Breast epithelium (tissue), 4 donors: Measurements from ENCODE around the gene NPIPB2. TPM values are rescaled to one million over a fixed set of nuclear protein-coding genes. Genes with fewer than 3 reads are reported as not detected.
"Not testable (repeated sequence)": the region's sequence is repeated elsewhere in the genome, so short reads cannot be mapped to it uniquely, and the experiment has no call there.

Source experiments
- DNase-seq, 2 donors: peaks; one replicate each; pipeline ENCODE4 v3.0.0-alpha.2; 2019; ENCODE audit warnings: low spot score in 2 of 2
- H3K27ac ChIP-seq, 2 donors: fragments of 200-600 bp; sonication (generic) in 1 of 2; one replicate each; pipeline ENCODE4 v1.5.1; 2016 to 2019; ENCODE audit warnings: mild to moderate bottlenecking in 1 of 2
- H3K27me3 ChIP-seq, 2 donors: fragments of 200-600 bp; sonication (generic) in 1 of 2; one replicate each; pipeline versions ENCODE4 v1.5.1 to v1.6.0; 2017 to 2019; ENCODE audit warnings: control low read depth in 1 of 2, mild to moderate bottlenecking in 1 of 2
- H3K36me3 ChIP-seq: fragments of 200-600 bp; one replicate; pipeline ENCODE4 v1.5.1; 2019
- H3K4me1 ChIP-seq, 2 donors: fragments of 200-600 bp; sonication (generic); one replicate each; pipeline ENCODE4 v1.5.1; 2016 to 2019; ENCODE audit warnings: control low read depth in 1 of 2
- H3K4me3 ChIP-seq, 3 donors: fragments of 200-600 bp; sonication (generic); 1 replicate in 2 of 3; 2 replicates in 1 of 3; pipeline ENCODE4 v1.5.1; 2016 to 2019; ENCODE audit warnings: mild to moderate bottlenecking in 3 of 3, moderate library complexity in 2 of 3
- H3K9me3 ChIP-seq, 2 donors: fragments of 200-600 bp; sonication (generic) in 1 of 2; one replicate each; pipeline ENCODE4 v1.5.1; 2016 to 2019; ENCODE audit warnings: control low read depth in 1 of 2
- CTCF ChIP-seq, 3 donors: fragments of 450-650 bp; IDR thresholded peaks; one replicate each; pipeline ENCODE4 v1.5.1; 2016 to 2017; ENCODE audit warnings: antibody characterized with exemption in 3 of 3, mild to moderate bottlenecking in 3 of 3, moderate library complexity in 3 of 3
- POLR2A ChIP-seq: fragments of 450-650 bp; IDR thresholded peaks from one replicate; pipeline ENCODE4 v1.6.1; 2016; ENCODE audit warnings: antibody characterized with exemption, mild to moderate bottlenecking, moderate library complexity
- POLR2AphosphoS5 ChIP-seq, 3 donors: sonication (generic); formaldehyde crosslinking; IDR thresholded peaks; one replicate each; pipeline ENCODE4 v1.6.1; 2017; ENCODE audit warnings: antibody characterized with exemption in 3 of 3
- intact Hi-C: fragments of 100-400 bp; cut with DNase I; formaldehyde crosslinking; loops from one replicate; pipeline ENCODE4 v1.15.1; 2023; ENCODE audit warnings: low total_unique reads
- total RNA-seq, 3 donors: library from RNA; depleted of rRNA; stranded (reverse); fragments of >200 nt; gene quantifications; one replicate each; pipeline ENCODE4 v1.1.0, GENCODE V29; 2016

Gene NPIPB2
- total RNA-seq, 3 donors from 2014 or later: 14.8 to 23.9 (median 20.3) TPM

DNA sequence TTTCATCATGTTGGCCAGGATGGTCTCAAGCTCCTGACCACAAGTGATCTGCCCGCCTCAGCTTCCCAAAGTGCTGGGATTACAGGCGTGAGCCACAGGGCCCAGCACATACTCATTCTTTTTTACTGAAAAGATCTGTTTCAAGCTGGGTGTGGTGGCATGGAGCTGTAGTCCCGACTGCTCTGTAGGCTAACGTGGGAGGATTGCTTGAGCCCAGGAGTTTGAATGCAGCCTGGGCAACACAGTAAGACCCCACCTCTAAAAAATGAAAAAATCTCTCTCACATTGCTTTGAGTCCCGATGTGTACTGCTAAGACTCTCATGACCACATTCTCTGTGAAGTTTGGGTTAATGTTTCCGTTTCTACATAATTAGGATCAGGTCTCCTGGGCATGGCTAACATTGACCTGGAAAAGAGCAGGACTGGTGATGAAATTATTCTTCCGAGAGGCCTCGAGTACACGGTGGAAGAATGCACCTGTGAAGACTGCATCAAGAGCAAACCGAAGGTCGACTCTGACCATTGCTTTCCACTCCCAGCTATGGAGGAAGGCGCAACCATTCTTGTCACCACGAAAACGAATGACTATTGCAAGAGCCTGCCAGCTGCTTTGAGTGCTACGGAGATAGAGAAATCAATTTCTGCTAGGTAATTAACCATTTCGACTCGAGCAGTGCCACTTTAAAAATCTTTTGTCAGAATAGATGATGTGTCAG is 25.5 kb upstream of the NPIPB2 start:
- H3K4me3 ChIP-seq: no peak overlapping the region
- intact Hi-C loops: no loop called here
- peaks cover 0 to 3% of the 10 kb centered on the region in 2 donors for H3K4me1 ChIP-seq
- no peaks in the 10 kb centered on the region for H3K9me3 ChIP-seq
- DNase-seq: no peak
- TF ChIP-seq POLR2AphosphoS5 (IDR thresholded peaks at IDR 0.05) (no peak), CTCF (IDR thresholded peaks at IDR 0.05) (no peak), POLR2A (no peak)
- H3K27me3 ChIP-seq: no peaks in the 10 kb centered on the region
- no peak overlapping the region for H3K27ac ChIP-seq
- no peaks in the 10 kb centered on the region for H3K36me3 ChIP-seq

DNA sequence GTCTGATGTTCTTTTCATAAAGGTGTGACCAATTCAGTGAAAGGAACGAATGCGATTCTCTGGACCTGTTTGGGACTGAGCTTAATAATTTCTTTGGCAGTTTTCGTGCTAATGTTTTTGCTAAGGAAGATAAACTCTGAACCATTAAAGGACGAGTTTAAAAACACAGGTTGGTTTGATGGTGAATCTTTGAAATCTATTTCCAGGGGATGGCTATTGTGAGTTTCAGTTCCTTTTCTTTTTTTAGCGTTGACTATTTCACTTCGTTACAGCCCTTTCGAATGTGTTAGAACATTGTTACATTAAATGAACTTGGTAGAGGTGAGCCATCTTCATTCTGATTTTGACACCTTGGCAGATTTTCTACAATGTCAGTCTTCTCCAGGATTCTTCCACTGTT is 24.3 kb upstream of the NPIPB2 start:
- H3K27me3 ChIP-seq: no peaks in the 10 kb centered on the region
- H3K4me3 ChIP-seq: no peak overlapping the region
- intact Hi-C loops: no loop called here
- no peak for DNase-seq
- TF ChIP-seq POLR2A (no peak), CTCF (IDR thresholded peaks at IDR 0.05) (no peak), POLR2AphosphoS5 (IDR thresholded peaks at IDR 0.05) (no peak)
- H3K36me3 ChIP-seq: no peaks in the 10 kb centered on the region
- H3K27ac ChIP-seq: no peak overlapping the region
- no peaks in the 10 kb centered on the region for H3K9me3 ChIP-seq
- peaks cover 0 to 3% of the 10 kb centered on the region in 2 donors for H3K4me1 ChIP-seq

DNA sequence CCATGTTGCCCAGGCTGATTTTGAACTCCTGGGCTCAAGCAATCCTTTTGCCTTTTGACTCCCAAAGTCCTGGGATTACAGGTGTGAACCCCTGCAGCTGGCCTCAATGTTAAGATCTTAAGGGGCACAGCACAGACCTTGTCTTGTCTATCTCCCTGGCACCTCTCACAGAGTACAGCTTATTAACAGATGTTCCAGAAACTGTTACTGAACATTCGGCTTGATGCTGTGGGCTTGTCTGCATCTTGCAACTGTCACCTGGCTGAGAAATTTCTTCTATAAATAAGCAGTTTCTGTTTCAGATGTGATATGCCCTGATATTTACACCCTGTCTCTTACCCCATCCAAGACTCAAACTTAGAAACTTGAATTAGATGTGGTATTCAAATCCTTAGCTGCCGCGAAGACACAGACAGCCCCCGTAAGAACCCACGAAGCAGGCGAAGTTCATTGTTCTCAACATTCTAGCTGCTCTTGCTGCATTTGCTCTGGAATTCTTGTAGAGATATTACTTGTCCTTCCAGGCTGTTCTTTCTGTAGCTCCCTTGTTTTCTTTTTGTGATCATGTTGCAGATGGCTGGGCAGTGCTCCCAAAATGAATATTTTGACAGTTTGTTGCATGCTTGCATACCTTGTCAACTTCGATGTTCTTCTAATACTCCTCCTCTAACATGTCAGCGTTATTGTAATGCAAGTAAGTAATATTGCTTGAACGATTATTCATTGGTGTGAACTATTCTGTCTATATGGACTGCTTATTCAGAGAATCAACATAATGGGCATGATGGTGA is 23.1 kb upstream of the NPIPB2 start, which contains the start of gene TNFRSF17:
Gene TNFRSF17 (plus strand): TSS at position 450 of the 791 bp plus-strand sequence. CDS start 115 bp downstream, at position 565.
- no peaks in the 10 kb centered on the region for H3K27me3 ChIP-seq
- DNase-seq: no peak
- H3K4me1 ChIP-seq: peaks cover 0 to 3% of the 10 kb centered on the region in 2 donors
- no peak within 1 kb of the TSS for H3K4me3 ChIP-seq
- intact Hi-C loops: no loop called here
- no peaks in the 10 kb centered on the region for H3K9me3 ChIP-seq
- no peaks in the 10 kb centered on the region for H3K36me3 ChIP-seq
- TF ChIP-seq POLR2A (no peak), POLR2AphosphoS5 (IDR thresholded peaks at IDR 0.05) (no peak), CTCF (IDR thresholded peaks at IDR 0.05) (no peak)
- no peak within 1 kb of the TSS for H3K27ac ChIP-seq

DNA sequence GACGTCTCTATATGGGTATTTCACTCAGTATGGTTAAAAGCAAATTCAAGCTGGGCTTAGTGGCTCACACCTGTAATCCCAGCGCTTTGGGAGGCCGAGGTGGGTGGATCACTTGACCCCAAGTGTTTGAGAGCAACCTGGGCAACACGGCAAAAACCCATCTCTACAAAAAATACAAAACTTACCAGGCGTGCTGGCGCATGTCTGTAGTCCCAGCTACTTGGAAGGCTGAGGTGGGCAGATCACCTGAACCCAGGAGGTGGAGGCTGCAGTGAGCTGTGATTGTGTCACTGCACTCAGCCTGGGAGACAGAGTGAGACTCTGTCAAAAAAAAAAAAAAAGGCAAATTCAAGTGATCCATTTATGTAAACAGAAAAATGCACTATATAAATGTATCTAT is 21.9 kb upstream of the NPIPB2 start:
- intact Hi-C loops: no loop called here
- no peak overlapping the region for H3K27ac ChIP-seq
- no peak for DNase-seq

GRCh38 chr16:11962978-11963377 is 21.1 kb upstream of the NPIPB2 start:
- H3K27me3 ChIP-seq, H3K4me1 ChIP-seq, H3K36me3 ChIP-seq, H3K27ac ChIP-seq, H3K9me3 ChIP-seq, intact Hi-C loops, DNase-seq, H3K4me3 ChIP-seq: not testable (repeated sequence)

More for the DNA sequence above, 21.9 kb upstream of the NPIPB2 start:
- TF ChIP-seq POLR2AphosphoS5 (IDR thresholded peaks at IDR 0.05) (no peak), CTCF (IDR thresholded peaks at IDR 0.05) (no peak), POLR2A (no peak)
- no peaks in the 10 kb centered on the region for H3K36me3 ChIP-seq
- no peak overlapping the region for H3K4me3 ChIP-seq
- peaks cover 0 to 3% of the 10 kb centered on the region in 2 donors for H3K4me1 ChIP-seq
- no peaks in the 10 kb centered on the region for H3K9me3 ChIP-seq
- H3K27me3 ChIP-seq: no peaks in the 10 kb centered on the region

DNA sequence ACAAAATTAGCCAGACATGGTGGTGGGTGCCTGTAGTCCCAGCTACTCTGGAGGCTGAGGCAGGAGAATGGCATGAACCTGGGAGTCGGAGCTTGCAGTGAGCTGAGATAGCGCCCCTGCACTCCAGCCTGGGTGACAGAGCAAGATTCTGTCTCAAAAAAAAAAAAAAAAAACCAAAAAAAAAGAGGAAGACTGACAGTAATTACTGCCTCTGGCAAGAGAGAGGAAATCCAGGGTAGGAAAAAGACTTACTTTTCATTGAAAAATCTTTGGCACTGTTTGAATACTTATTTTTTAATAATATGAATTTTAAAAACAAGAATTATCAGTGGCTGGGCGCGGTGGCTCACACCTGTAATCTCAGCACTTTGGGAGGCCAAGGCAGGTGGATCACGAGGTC is 20.6 kb upstream of the NPIPB2 start:
- H3K36me3 ChIP-seq, H3K27me3 ChIP-seq, DNase-seq, intact Hi-C loops, H3K27ac ChIP-seq, H3K4me3 ChIP-seq, H3K9me3 ChIP-seq, H3K4me1 ChIP-seq: not testable (repeated sequence)
